Mesothelial cell of epicardium (in vitro differentiated cells): ENCODE results near the gene IGFLR1. TPM values are rescaled to one million over a fixed set of nuclear protein-coding genes. Genes with fewer than 3 reads are reported as not detected.

Experiments
- DNase-seq, 2 experiments: peaks; one replicate each; pipeline ENCODE4 v3.0.0; 2021; ENCODE audit warnings: low spot score in 2 of 2; ENCODE audit not compliant: unreplicated experiment in 2 of 2
- H3K27ac Mint-ChIP-seq: 2 replicates; pipeline ENCODE4 v1.8.0; 2021; ENCODE audit warnings: mixed read lengths
- H3K27me3 Mint-ChIP-seq: 2 replicates; pipeline ENCODE4 v1.8.0; 2021; ENCODE audit warnings: low read depth, mixed read lengths
- H3K36me3 Mint-ChIP-seq: 2 replicates; pipeline ENCODE4 v1.8.0; 2021; ENCODE audit warnings: mixed read lengths
- H3K4me1 Mint-ChIP-seq: 2 replicates; pipeline ENCODE4 v1.8.0; 2021; ENCODE audit warnings: mixed read lengths
- H3K4me3 Mint-ChIP-seq: 2 replicates; pipeline ENCODE4 v1.8.0; 2021; ENCODE audit warnings: mild to moderate bottlenecking, moderate library complexity, mixed read lengths
- H3K9me3 Mint-ChIP-seq: 2 replicates; pipeline ENCODE4 v1.8.0; 2021; ENCODE audit warnings: mixed read lengths
- CTCF ChIP-seq: fragments of 200-600 bp; sonication (generic); IDR thresholded peaks from one replicate; pipeline ENCODE4 v1.5.0; 2021; ENCODE audit warnings: antibody characterized with exemption; ENCODE audit not compliant: unreplicated experiment
- total RNA-seq: library from RNA; stranded (reverse); gene quantifications from 3 replicates; pipeline ENCODE4 v1.2.1, GENCODE V29; 2021

Gene IGFLR1
- total RNA-seq, 1 donor from 2014 or later: 3.2 TPM

GRCh38 chr19:35789195-35789977, 47.1 kb upstream of the IGFLR1 start:
- H3K4me1 Mint-ChIP-seq: no peaks in the 10 kb centered on the region
- no peak overlapping the region for H3K27ac Mint-ChIP-seq
- no peak for TF ChIP-seq CTCF
- H3K9me3 Mint-ChIP-seq: no peaks in the 10 kb centered on the region
- no peak for DNase-seq
- H3K4me3 Mint-ChIP-seq: no peak overlapping the region
- H3K36me3 Mint-ChIP-seq: no peaks in the 10 kb centered on the region
- H3K27me3 Mint-ChIP-seq: peaks cover 7% of the 10 kb centered on the region

- DNase-seq: no peak
- TF ChIP-seq CTCF: no peak
These were observed 46.1 kb upstream of the IGFLR1 start for GRCh38 chr19:35788205-35788960.

GRCh38 chr19:35787227-35787799, 45.1 kb upstream of the IGFLR1 start:
- Mint-ChIP-seq H3K4me1 (no peaks in the 10 kb centered on the region), H3K27me3 (peaks cover 4% of the 10 kb centered on the region), H3K36me3 (peaks cover 11% of the 10 kb centered on the region), H3K9me3 (no peaks in the 10 kb centered on the region), H3K4me3 (no peak overlapping the region), H3K27ac (no peak overlapping the region)
- no peak for DNase-seq
- no peak for TF ChIP-seq CTCF

More at GRCh38 chr19:35788205-35788960, 46.1 kb upstream of the IGFLR1 start:
- H3K4me3 Mint-ChIP-seq: no peak overlapping the region
- peaks cover 4% of the 10 kb centered on the region for H3K27me3 Mint-ChIP-seq
- H3K27ac Mint-ChIP-seq: no peak overlapping the region
- H3K4me1 Mint-ChIP-seq: no peaks in the 10 kb centered on the region
- no peaks in the 10 kb centered on the region for H3K9me3 Mint-ChIP-seq
- peaks cover 2% of the 10 kb centered on the region for H3K36me3 Mint-ChIP-seq

GRCh38 chr19:35786299-35787160, 44.3 kb upstream of the IGFLR1 start:
- H3K4me1 Mint-ChIP-seq: no peaks in the 10 kb centered on the region
- DNase-seq: no peak
- no peaks in the 10 kb centered on the region for H3K9me3 Mint-ChIP-seq
- peaks cover 4% of the 10 kb centered on the region for H3K27me3 Mint-ChIP-seq
- H3K4me3 Mint-ChIP-seq: no peak overlapping the region
- no peak overlapping the region for H3K27ac Mint-ChIP-seq
- peaks cover 13% of the 10 kb centered on the region for H3K36me3 Mint-ChIP-seq
- no peak for TF ChIP-seq CTCF

GRCh38 chr19:35785339-35785627, 43.0 kb upstream of the IGFLR1 start:
- H3K4me3 Mint-ChIP-seq: no peak overlapping the region
- H3K27ac Mint-ChIP-seq: no peak overlapping the region
- peaks cover 4% of the 10 kb centered on the region for H3K27me3 Mint-ChIP-seq
- no peaks in the 10 kb centered on the region for H3K9me3 Mint-ChIP-seq
- no peaks in the 10 kb centered on the region for H3K4me1 Mint-ChIP-seq
- H3K36me3 Mint-ChIP-seq: peaks cover 18% of the 10 kb centered on the region
- DNase-seq: no peak
- TF ChIP-seq CTCF: no peak
